WTC11 (cell line): ENCODE data around the gene TMEM116. TPM values are rescaled to one million over a fixed set of nuclear protein-coding genes. Genes with fewer than 3 reads are reported as not detected.

Experiments used
- ATAC-seq: fragments of 200-7000 bp; cut with Tn5 transposase; 2 replicates; pipeline ENCODE4 v1.10.0; 2021; ENCODE audit warnings: mild to moderate bottlenecking, moderate library complexity
- CTCF ChIA-PET: fragments of 300-600 bp; sonication (Branson Sonifier 250); formaldehyde crosslinking; loops from one replicate; lab custom pipeline; 2021; ENCODE audit warnings: antibody characterized with exemption; lab: Charles Lee
- POLR2A ChIA-PET: fragments of 350-600 bp; sonication (Branson Sonifier 250); formaldehyde crosslinking; loops from one replicate; lab custom pipeline; 2021; ENCODE audit warnings: antibody characterized with exemption; lab: Charles Lee
- DNase-seq: peaks from one replicate; pipeline ENCODE4 v3.0.0; 2021; ENCODE audit warnings: low spot score
- H3K27ac Mint-ChIP-seq: 2 replicates; pipeline ENCODE4 v1.8.0; 2021; ENCODE audit warnings: mixed read lengths
- H3K27me3 Mint-ChIP-seq: 2 replicates; pipeline ENCODE4 v1.8.0; 2021; ENCODE audit warnings: low read depth, mild to moderate bottlenecking, moderate library complexity, mixed read lengths
- H3K36me3 Mint-ChIP-seq: 2 replicates; pipeline ENCODE4 v1.8.0; 2021; ENCODE audit warnings: mixed read lengths
- H3K4me1 Mint-ChIP-seq: 2 replicates; pipeline ENCODE4 v1.8.0; 2022; ENCODE audit warnings: mixed read lengths
- H3K4me3 Mint-ChIP-seq: 2 replicates; pipeline ENCODE4 v1.8.0; 2021; ENCODE audit warnings: mild to moderate bottlenecking, moderate library complexity, mixed read lengths
- H3K9me3 Mint-ChIP-seq: 2 replicates; pipeline ENCODE4 v1.8.0; 2021; ENCODE audit warnings: mixed read lengths
- ATF6 ChIP-seq: sonication (generic); formaldehyde crosslinking; IDR thresholded peaks from 2 replicates; pipeline ENCODE4 v1.8.1; 2023; ENCODE audit warnings: mild to moderate bottlenecking, missing genetic modification reagents
- CDX4 ChIP-seq: fragments of 250-450 bp; sonication (Bioruptor Pico); IDR thresholded peaks from 2 replicates; pipeline ENCODE4 v1.9.0; 2021; ENCODE audit warnings: moderate library complexity, mild to moderate bottlenecking, inconsistent platforms, borderline replicate concordance
- E2F4 ChIP-seq: sonication (generic); formaldehyde crosslinking; IDR thresholded peaks from 2 replicates; pipeline ENCODE4 v1.8.1; 2022; ENCODE audit warnings: low read depth, mild to moderate bottlenecking, moderate library complexity, missing genetic modification reagents, borderline replicate concordance
- ETV6 ChIP-seq: sonication (generic); formaldehyde crosslinking; IDR thresholded peaks from 2 replicates; pipeline ENCODE4 v1.8.1; 2022; ENCODE audit warnings: mild to moderate bottlenecking, missing genetic modification reagents
- FOXK1 ChIP-seq: sonication (generic); formaldehyde crosslinking; IDR thresholded peaks from 2 replicates; pipeline ENCODE4 v1.8.0; 2022; ENCODE audit warnings: mild to moderate bottlenecking, moderate library complexity, missing genetic modification reagents
- GABPB1 ChIP-seq: sonication (generic); formaldehyde crosslinking; IDR thresholded peaks from 2 replicates; pipeline ENCODE4 v1.8.1; 2023; ENCODE audit warnings: mild to moderate bottlenecking, missing genetic modification reagents
- GTF2I ChIP-seq: fragments of 250-450 bp; sonication (Bioruptor Pico); conservative IDR thresholded peaks from 2 replicates; pipeline ENCODE4 v1.4.0; 2021; ENCODE audit warnings: mild to moderate bottlenecking
- HMGXB4 ChIP-seq: sonication (generic); formaldehyde crosslinking; IDR thresholded peaks from 2 replicates; pipeline ENCODE4 v1.8.1; 2023; ENCODE audit warnings: mild to moderate bottlenecking, moderate library complexity, missing genetic modification reagents
- NFE2L1 ChIP-seq: sonication (generic); formaldehyde crosslinking; IDR thresholded peaks from 2 replicates; pipeline ENCODE4 v1.8.1; 2023; ENCODE audit warnings: missing genetic modification reagents
- NR1H2 ChIP-seq: sonication (generic); formaldehyde crosslinking; IDR thresholded peaks from 2 replicates; pipeline ENCODE4 v1.9.0; 2021; ENCODE audit warnings: mild to moderate bottlenecking, moderate library complexity, missing genetic modification reagents
- OVOL2 ChIP-seq: fragments of 250-450 bp; sonication (Bioruptor Pico); IDR thresholded peaks from 2 replicates; pipeline ENCODE4 v1.9.0; 2021; ENCODE audit warnings: mild to moderate bottlenecking, borderline replicate concordance
- PRDM15 ChIP-seq: sonication (generic); formaldehyde crosslinking; IDR thresholded peaks from 2 replicates; pipeline ENCODE4 v1.8.0; 2022; ENCODE audit warnings: missing genetic modification reagents
- SMAD3 ChIP-seq: sonication (generic); formaldehyde crosslinking; IDR thresholded peaks from 2 replicates; pipeline ENCODE4 v1.8.0; 2022; ENCODE audit warnings: missing genetic modification reagents, mild to moderate bottlenecking, borderline replicate concordance
- USF1 ChIP-seq: sonication (generic); formaldehyde crosslinking; IDR thresholded peaks from 2 replicates; pipeline ENCODE4 v1.8.0; 2022; ENCODE audit warnings: mild to moderate bottlenecking, missing genetic modification reagents
- ZBTB21 ChIP-seq: sonication (generic); formaldehyde crosslinking; IDR thresholded peaks from 2 replicates; pipeline ENCODE4 v1.8.1; 2023; ENCODE audit warnings: mild to moderate bottlenecking, missing genetic modification reagents, borderline replicate concordance
- ZMAT4 ChIP-seq: fragments of 250-450 bp; sonication (Bioruptor Pico); IDR thresholded peaks from 2 replicates; pipeline ENCODE4 v1.9.0; 2021; ENCODE audit warnings: mild to moderate bottlenecking
- ZNF138 ChIP-seq: sonication (generic); formaldehyde crosslinking; conservative IDR thresholded peaks from 2 replicates; pipeline ENCODE4 v1.8.1; 2022; ENCODE audit warnings: mild to moderate bottlenecking, moderate library complexity, missing genetic modification reagents
- ZNF317 ChIP-seq: sonication (generic); formaldehyde crosslinking; IDR thresholded peaks from 2 replicates; pipeline ENCODE4 v1.8.1; 2023; ENCODE audit warnings: low read depth, mild to moderate bottlenecking, moderate library complexity, missing genetic modification reagents, borderline replicate concordance
- ZNF416 ChIP-seq: fragments of 250-450 bp; sonication (Bioruptor Pico); IDR thresholded peaks from 2 replicates; pipeline ENCODE4 v1.9.0; 2021; ENCODE audit warnings: mild to moderate bottlenecking, inconsistent platforms
- total RNA-seq: library from RNA; stranded (reverse); gene quantifications from 3 replicates; pipeline ENCODE4 v1.2.3, GENCODE V29; 2021

The TMEM116 gene
- total RNA-seq, 1 experiment from 2014 or later, result 7.8 TPM

- no peaks in the 10 kb centered on the region for H3K4me1 Mint-ChIP-seq
- H3K27me3 Mint-ChIP-seq, result no peaks in the 10 kb centered on the region
- ChIA-PET POLR2A (no interaction called here), CTCF (no interaction called here)
- TF ChIP-seq ZBTB21 (no peak), ZMAT4 (CRISPR knock-in tag) (no peak), GABPB1 (no peak), USF1 (CRISPR knock-in tag) (no peak), ZNF317 (CRISPR knock-in tag) (no peak), ATF6 (CRISPR knock-in tag) (no peak), NFE2L1 (no peak)
- ATAC-seq (no peak), DNase-seq (no peak)
- peaks cover 5% of the 10 kb centered on the region; the same call in 1 of the 2 replicates for H3K36me3 Mint-ChIP-seq
- no peak overlapping the region for H3K4me3 Mint-ChIP-seq
- H3K9me3 Mint-ChIP-seq, result peaks cover 5% of the 10 kb centered on the region; the same call in 1 of the 2 replicates
- H3K27ac Mint-ChIP-seq, result 0 out of 2 replicates have a peak overlapping the region, but pooled peaks have one; percentile 10
Observed at GRCh38 chr12:111976860-111977259, 36.1 kb downstream of the TMEM116 start.

GRCh38 chr12:111976291-111976690 lies 36.7 kb downstream of the TMEM116 start:
- no peak for DNase-seq
- ChIA-PET POLR2A (no interaction called here), CTCF (no interaction called here)
- Mint-ChIP-seq H3K9me3 (peaks cover 7% of the 10 kb centered on the region; the same call in 1 of the 2 replicates), H3K36me3 (peaks cover 5% of the 10 kb centered on the region; the same call in 1 of the 2 replicates), H3K27me3 (no peaks in the 10 kb centered on the region), H3K4me3 (no peak overlapping the region), H3K4me1 (no peaks in the 10 kb centered on the region)
- ATAC-seq, result no peak
- no peak for TF ChIP-seq OVOL2 (CRISPR knock-in tag)
- no peak for TF ChIP-seq SMAD3 (CRISPR knock-in tag)
- no peak for TF ChIP-seq CDX4 (CRISPR knock-in tag)
- no peak for TF ChIP-seq FOXK1 (CRISPR knock-in tag)
- TF ChIP-seq, all 79 proteins: peak for 0
- no peak overlapping the region for H3K27ac Mint-ChIP-seq

GRCh38 chr12:111975161-111975931 lies 37.6 kb downstream of the TMEM116 start:
- Mint-ChIP-seq H3K27me3 (no peaks in the 10 kb centered on the region; the same call in 1 of the 2 replicates), H3K27ac (no peak overlapping the region), H3K36me3 (peaks cover 11% of the 10 kb centered on the region), H3K4me1 (no peaks in the 10 kb centered on the region), H3K9me3 (peaks cover 15% of the 10 kb centered on the region), H3K4me3 (no peak overlapping the region)
- ChIA-PET POLR2A (no interaction called here), CTCF (interaction anchor here (0.8 kb wide), 1 partner anchor 163 kb away, joined by 3 read pairs; no protein-coding TSS in a partner anchor)
- ATAC-seq, result no peak
- DNase-seq, result no peak
- TF ChIP-seq NR1H2 (CRISPR knock-in tag), result no peak
- TF ChIP-seq PRDM15 (CRISPR knock-in tag), result no peak
- no peak for TF ChIP-seq HMGXB4 (CRISPR knock-in tag)
- no peak for TF ChIP-seq GTF2I
- TF ChIP-seq ZNF416 (CRISPR knock-in tag), result no peak
- TF ChIP-seq E2F4 (CRISPR knock-in tag), result no peak
- no peak for TF ChIP-seq ETV6 (CRISPR knock-in tag)
- TF ChIP-seq ZMAT4 (CRISPR knock-in tag), result no peak
- no peak for TF ChIP-seq ZNF138 (CRISPR knock-in tag)
